SK-N-SH (cell line): Measurements from ENCODE around the gene ARHGEF11. TPM values are rescaled to one million over a fixed set of nuclear protein-coding genes. Genes with fewer than 3 reads are reported as not detected.
"Not testable (repeated sequence)": the region's sequence is repeated elsewhere in the genome, so short reads cannot be mapped to it uniquely, and the experiment has no call there.

Source experiments
- CTCF ChIA-PET: fragments of 300-600, 350-600 bp; formaldehyde crosslinking; extraction: SDS; loops from one replicate; lab custom pipeline; 2021; lab: Yijun Ruan, JAX
- POLR2A ChIA-PET: fragments of 350-600 bp; sonication (Branson Sonifier 250); formaldehyde crosslinking; extraction: SDS; loops from one replicate; lab custom pipeline; 2020; ENCODE audit warnings: antibody characterized with exemption, inconsistent platforms; lab: Yijun Ruan, JAX
- DNase-seq: peaks from one replicate; pipeline ENCODE4 v3.0.0; 2012
- H2AFZ ChIP-seq: fragments of 200-600 bp; sonication (generic); 2 replicates; pipeline ENCODE4 v1.8.1; 2016; ENCODE audit warnings: antibody characterized with exemption, mild to moderate bottlenecking, low read depth
- H3F3A ChIP-seq: fragments of 200-600 bp; sonication (generic); replicated peaks from 2 replicates; pipeline ENCODE3; 2016; ENCODE audit warnings: antibody characterized with exemption, mild to moderate bottlenecking; ENCODE audit not compliant: insufficient read depth
- H3K27ac ChIP-seq, 2 experiments: fragments of 200-500 bp in 1 of 2; fragments of 200-600 bp in 1 of 2; sonication (Bioruptor generic) in 1 of 2; sonication (generic), shearing (Covaris generic) in 1 of 2; 2 replicates each; pipeline versions ENCODE4 v1.5.1 to v1.6.1; 2014 to 2016; ENCODE audit warnings: low read depth in 2 of 2, inconsistent platforms in 1 of 2, low read length in 1 of 2, mild to moderate bottlenecking in 1 of 2, mixed read lengths in 1 of 2
- H3K27me3 ChIP-seq: fragments of 200-600 bp; sonication (generic), shearing (Covaris generic); 2 replicates; pipeline ENCODE4 v1.6.1; 2016; ENCODE audit warnings: mixed run types; ENCODE audit not compliant: insufficient read depth
- H3K36me3 ChIP-seq, 2 experiments: fragments of 200-500 bp in 1 of 2; fragments of 200-600 bp in 1 of 2; sonication (Bioruptor generic) in 1 of 2; sonication (generic) in 1 of 2; replicated peaks in 1 of 2; 2 replicates each; pipeline versions ENCODE3 to v1.5.1; 2014 to 2016; ENCODE audit warnings: low read length in 1 of 2, mild to moderate bottlenecking in 1 of 2; ENCODE audit not compliant: insufficient read depth in 2 of 2, control insufficient read depth in 1 of 2
- H3K4me1 ChIP-seq, 2 experiments: fragments of 200-500 bp in 1 of 2; fragments of 200-600 bp in 1 of 2; sonication (Bioruptor generic) in 1 of 2; sonication (generic), shearing (Covaris generic) in 1 of 2; 2 replicates each; pipeline versions ENCODE4 v1.5.1 to v1.6.1; 2014 to 2016; ENCODE audit warnings: low read depth in 1 of 2, low read length in 1 of 2, mixed run types in 1 of 2; ENCODE audit not compliant: insufficient read depth in 2 of 2, control insufficient read depth in 1 of 2
- H3K4me2 ChIP-seq: fragments of 200-600 bp; sonication (generic), shearing (Covaris generic); 2 replicates; pipeline ENCODE4 v1.6.1; 2017; ENCODE audit warnings: mixed run types
- H3K4me3 ChIP-seq, 2 experiments: fragments of 200-500 bp in 1 of 2; fragments of 200-600 bp in 1 of 2; sonication (Bioruptor generic) in 1 of 2; sonication (generic), shearing (Covaris generic) in 1 of 2; 2 replicates each; pipeline versions ENCODE4 v1.5.1 to v1.8.1; 2014 to 2016; ENCODE audit warnings: low read depth in 2 of 2, inconsistent platforms in 1 of 2, low read length in 1 of 2, mild to moderate bottlenecking in 1 of 2, mixed read lengths in 1 of 2, moderate library complexity in 1 of 2
- H3K79me2 ChIP-seq: fragments of 200-600 bp; sonication (generic); 2 replicates; pipeline ENCODE4 v1.8.1; 2017; ENCODE audit warnings: mild to moderate bottlenecking; ENCODE audit not compliant: insufficient read depth
- H3K9ac ChIP-seq: fragments of 200-600 bp; sonication (generic); 2 replicates; pipeline ENCODE4 v1.6.1; 2017; ENCODE audit warnings: mixed run types
- H3K9me2 ChIP-seq: fragments of 200-600 bp; sonication (generic); 2 replicates; pipeline ENCODE4 v1.6.1; 2017; ENCODE audit warnings: mixed run types
- H3K9me3 ChIP-seq: fragments of 200-600 bp; sonication (generic); 2 replicates; pipeline ENCODE4 v1.6.1; 2017; ENCODE audit warnings: mixed run types, mild to moderate bottlenecking, moderate library complexity
- H4K20me1 ChIP-seq: fragments of 200-600 bp; sonication (generic); 2 replicates; pipeline ENCODE4 v1.6.1; 2017; ENCODE audit warnings: mild to moderate bottlenecking, mixed run types; ENCODE audit not compliant: insufficient read depth
- CHD2 ChIP-seq: fragments of 150-350 bp; IDR thresholded peaks from 2 replicates; pipeline ENCODE4 v1.6.1; 2018; ENCODE audit warnings: low read length; ENCODE audit not compliant: partially characterized antibody
- CTCF ChIP-seq: fragments of 200-600 bp; sonication (generic); IDR thresholded peaks from 2 replicates; pipeline ENCODE4 v1.6.1; 2017; ENCODE audit warnings: antibody characterized with exemption, mild to moderate bottlenecking, moderate library complexity
- FOSL2 ChIP-seq: IDR thresholded peaks from 2 replicates; pipeline ENCODE4 v1.4.0; 2012; ENCODE audit warnings: low read depth, mild to moderate bottlenecking, moderate library complexity, borderline replicate concordance
- MAX ChIP-seq: IDR thresholded peaks from 2 replicates; pipeline ENCODE4 v1.4.0; 2012; ENCODE audit warnings: low read depth
- MEF2A ChIP-seq: IDR thresholded peaks from 2 replicates; pipeline ENCODE4 v1.4.0; 2012; ENCODE audit warnings: low read depth, borderline replicate concordance
- RAD21 ChIP-seq: IDR thresholded peaks from 2 replicates; pipeline ENCODE4 v1.6.1; 2012; ENCODE audit warnings: mild to moderate bottlenecking, low read length
- RFX5 ChIP-seq: IDR thresholded peaks from 2 replicates; pipeline ENCODE4 v1.6.1; 2012; ENCODE audit warnings: mild to moderate bottlenecking, improper control_type of control experiment, low read length
- SMC3 ChIP-seq: IDR thresholded peaks from 2 replicates; pipeline ENCODE4 v1.6.1; 2012; ENCODE audit warnings: low read depth, low read length, improper control_type of control experiment
- TAF1 ChIP-seq: IDR thresholded peaks from 2 replicates; pipeline ENCODE4 v1.6.1; 2012; ENCODE audit warnings: low read depth, mild to moderate bottlenecking, low read length, moderate library complexity, borderline replicate concordance
- WGBS: methylation state at CpG from one replicate; pipeline ENCODE4 v1.1.6; 2017; ENCODE audit warnings: low lambda C conversion rate; 5-methylcytosine and 5-hydroxymethylcytosine counted together
- polyA plus RNA-seq, 3 experiments: library from polyadenylated mRNA; depleted of rRNA; stranded (reverse); fragments of >200 nt; gene quantifications; 2 replicates each; pipeline ENCODE4 v1.2.3, GENCODE V29; 2012

ARHGEF11 gene
- polyA plus RNA-seq, 1 of the 3 experiments (the other 2 are of a cell fraction), result 19.0 TPM

- H3K27ac ChIP-seq, result no peak overlapping the region
- peaks cover 15% of the 10 kb centered on the region for H3F3A ChIP-seq
- H3K4me1 ChIP-seq, result peaks cover 5 to 23% of the 10 kb centered on the region in 2 experiments; a peak in 2 of 4 replicates
- peak overlapping the region; percentile 78 for H3K4me2 ChIP-seq
- no peak overlapping the region for H3K9ac ChIP-seq
- H3K27me3 ChIP-seq, result no peaks in the 10 kb centered on the region
- no peak for DNase-seq
- H4K20me1 ChIP-seq, result no peaks in the 10 kb centered on the region
- ChIA-PET POLR2A (interaction anchor here (0.7 to 2.7 kb wide), 3 partner anchors 15 to 36 kb away, joined by 3 to 15 read pairs (median 4); no protein-coding TSS in a partner anchor), CTCF (interaction anchor here (0.6 to 12.9 kb wide), 65 partner anchors 10 to 285 kb away, joined by 3 to 308 read pairs (median 5); partner anchors contain the start of genes CRABP2, INSRR, ISG20L2 and METTL25B)
- peak overlapping the region; percentile 37 to 44; a peak in 1 of 4 replicates for H3K4me3 ChIP-seq
- H3K9me3 ChIP-seq, result no peaks in the 10 kb centered on the region
- H3K36me3 ChIP-seq, result no peaks in the 10 kb centered on the region
- 2% methylated on average over 4 of the region's 4 CpGs for WGBS
- H3K79me2 ChIP-seq, result no peaks in the 10 kb centered on the region
- no peak overlapping the region for H2AFZ ChIP-seq
- H3K9me2 ChIP-seq, result no peaks in the 10 kb centered on the region
- TF ChIP-seq CTCF (peak; percentile 17; the same call in 1 of the 2 replicates), FOSL2 (no peak)
Observed at GRCh38 chr1:156928043-156928602, 117.4 kb downstream of the ARHGEF11 start.

- Histone ChIP-seq H3K27me3 (no peaks in the 10 kb centered on the region), H3K4me1 (peaks cover 5 to 25% of the 10 kb centered on the region in 2 experiments; a peak in 2 of 4 replicates), H3K4me2 (peak overlapping the region; percentile 78), H4K20me1 (no peaks in the 10 kb centered on the region), H3K4me3 (peak overlapping the region; percentile 37 to 44; a peak in 3 of 4 replicates), H2AFZ (no peak overlapping the region; the same call in 1 of the 2 replicates), H3K79me2 (no peaks in the 10 kb centered on the region), H3K36me3 (no peaks in the 10 kb centered on the region), H3K9me2 (no peaks in the 10 kb centered on the region), H3K27ac (peak overlapping the region in 1 of 2 experiments; percentile 6; a peak in 1 of 4 replicates), H3K9ac (no peak overlapping the region)
- DNase-seq, result peak; percentile 91
- CTCF ChIA-PET, result interaction anchor here (0.6 to 12.9 kb wide), 65 partner anchors 11 to 284 kb away, joined by 3 to 308 read pairs (median 5); partner anchors contain the start of genes CRABP2, INSRR, ISG20L2 and METTL25B
- POLR2A ChIA-PET, result interaction anchor here (0.7 to 2.7 kb wide), 3 partner anchors 14 to 35 kb away, joined by 3 to 15 read pairs (median 4); no protein-coding TSS in a partner anchor
- WGBS, result 54% methylated on average over 33 of the region's 64 CpGs
- TF ChIP-seq MEF2A (no peak), RAD21 (peak; percentile 94), TAF1 (no peak), MAX (no peak), SMC3 (peak; percentile 88), CHD2 (peak; percentile 43), RFX5 (no peak), CTCF (peak; percentile 84)
- TF ChIP-seq, all 33 proteins: peak for 4
- no peaks in the 10 kb centered on the region for H3K9me3 ChIP-seq
- H3F3A ChIP-seq, result peaks cover 15% of the 10 kb centered on the region
Observed at GRCh38 chr1:156927215-156928042, 118.1 kb downstream of the ARHGEF11 start.

- not testable (repeated sequence) for H2AFZ ChIP-seq, H3K9ac ChIP-seq, H3K27me3 ChIP-seq, H3K9me3 ChIP-seq, H3K9me2 ChIP-seq, H4K20me1 ChIP-seq, H3K4me2 ChIP-seq, H3K79me2 ChIP-seq, H3K27ac ChIP-seq, DNase-seq, H3K4me3 ChIP-seq, H3K36me3 ChIP-seq
- ChIA-PET CTCF (interaction anchor here (0.8 to 12.9 kb wide), 19 partner anchors 10 to 283 kb away, joined by 3 to 308 read pairs (median 34); partner anchors contain the start of genes INSRR, NTRK1 and PEAR1), POLR2A (interaction anchor here (2.7 kb wide), 1 partner anchor 13 kb away, joined by 15 read pairs; no protein-coding TSS in a partner anchor)
- Histone ChIP-seq H3K4me1 (peaks cover 5 to 25% of the 10 kb centered on the region in 2 experiments; a peak in 2 of 4 replicates), H3F3A (peaks cover 15% of the 10 kb centered on the region)
- WGBS, result 87% methylated on average over 6 of the region's 6 CpGs
Observed at GRCh38 chr1:156926695-156927094, 118.8 kb downstream of the ARHGEF11 start.
